ENCODE data around the gene NARS2.

DNA sequence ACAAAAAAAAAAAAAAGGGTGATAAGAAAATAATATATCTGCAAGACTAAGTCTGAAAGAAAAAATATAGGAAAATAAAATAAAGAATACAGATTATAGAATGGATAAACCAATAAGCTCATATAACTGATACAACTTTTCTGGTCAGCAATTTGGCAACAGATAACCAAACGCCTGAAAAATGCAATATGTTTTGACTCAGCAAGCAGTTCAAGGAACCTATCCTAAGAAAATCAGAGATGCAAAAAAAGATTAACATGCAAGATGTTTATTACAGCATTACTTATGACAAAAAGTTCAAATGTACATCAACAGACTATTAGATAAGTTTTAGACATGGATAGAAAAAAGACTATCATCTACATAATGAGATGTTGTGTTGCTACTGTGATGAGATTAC is 129.9 kb downstream of the NARS2 start:
- TF ChIP-seq EZH2 (IDR thresholded peaks at IDR 0.05; ENCODE audit: borderline replicate concordance, low read length) (no peak), CTCF (conservative IDR thresholded peaks at IDR 0.05 in 1 of 2, IDR thresholded peaks at IDR 0.05 in 1 of 2; ENCODE audit: extremely low read depth in 1 of 2, insufficient read depth in 1 of 2, low read depth in 1 of 2, low read length in 2 of 2) (no peak)

Data from mammary epithelial cell (primary cell).